Fibroblast of lung (primary cell): ENCODE data around the gene KRT16.

Experiments
- CTCF ChIP-seq, 2 donors: IDR thresholded peaks in 1 of 2; conservative IDR thresholded peaks in 1 of 2; 1 replicate in 1 of 2; 2 replicates in 1 of 2; pipeline ENCODE4 v1.5.1; 2011 to 2012; ENCODE audit warnings: low read length in 2 of 2, control low read depth in 1 of 2, inconsistent platforms in 1 of 2, low read depth in 1 of 2, mild to moderate bottlenecking in 1 of 2
- EZH2 ChIP-seq: IDR thresholded peaks from 2 replicates; pipeline ENCODE4 v1.5.1; 2012; ENCODE audit warnings: low read length, control low read depth, mild to moderate bottlenecking; ENCODE audit errors: missing control alignments

- TF ChIP-seq CTCF (conservative IDR thresholded peaks at IDR 0.05 in 1 of 2, IDR thresholded peaks at IDR 0.05 in 1 of 2; ENCODE audit: low read depth in 1 of 2, low read length in 2 of 2) (no peak), EZH2 (no peak)
These were observed 46.3 kb upstream of the KRT16 start for GRCh38 chr17:41658846-41659245.
